MG63 (cell line): Measurements from ENCODE around the gene KCNT2. TPM values are rescaled to one million over a fixed set of nuclear protein-coding genes. Genes with fewer than 3 reads are reported as not detected.
"Not testable (repeated sequence)": the region's sequence is repeated elsewhere in the genome, so short reads cannot be mapped to it uniquely, and the experiment has no call there.

Experiments used
- DNase-seq: peaks from one replicate; pipeline ENCODE4 v3.0.0-alpha.2; 2020
- H3K27me3 ChIP-seq: fragments of 250-450 bp; sonication (Bioruptor Pico); 2 replicates; pipeline ENCODE4 v1.5.1; 2020; ENCODE audit warnings: mild to moderate bottlenecking, moderate library complexity
- H3K36me3 ChIP-seq: fragments of 250-450 bp; sonication (Bioruptor Pico); 2 replicates; pipeline ENCODE4 v1.5.1; 2020; ENCODE audit warnings: mild to moderate bottlenecking, moderate library complexity
- H3K4me3 ChIP-seq: fragments of 250-450 bp; sonication (Bioruptor Pico); 2 replicates; pipeline ENCODE4 v1.5.1; 2020; ENCODE audit warnings: mild to moderate bottlenecking, moderate library complexity
- H3K9me3 ChIP-seq: fragments of 250-450 bp; sonication (Bioruptor Pico); 2 replicates; pipeline ENCODE4 v1.5.1; 2020; ENCODE audit warnings: mild to moderate bottlenecking, moderate library complexity
- total RNA-seq: library from RNA; depleted of rRNA; stranded (reverse); fragments of >200 nt; shearing (Covaris generic); gene quantifications from 2 replicates; pipeline ENCODE4 v1.2.3, GENCODE V29; 2014; ENCODE audit warnings: low replicate concordance; rRNA removed

Gene KCNT2
- 0.07 and 0.94 TPM in 2 replicates for total RNA-seq

DNA sequence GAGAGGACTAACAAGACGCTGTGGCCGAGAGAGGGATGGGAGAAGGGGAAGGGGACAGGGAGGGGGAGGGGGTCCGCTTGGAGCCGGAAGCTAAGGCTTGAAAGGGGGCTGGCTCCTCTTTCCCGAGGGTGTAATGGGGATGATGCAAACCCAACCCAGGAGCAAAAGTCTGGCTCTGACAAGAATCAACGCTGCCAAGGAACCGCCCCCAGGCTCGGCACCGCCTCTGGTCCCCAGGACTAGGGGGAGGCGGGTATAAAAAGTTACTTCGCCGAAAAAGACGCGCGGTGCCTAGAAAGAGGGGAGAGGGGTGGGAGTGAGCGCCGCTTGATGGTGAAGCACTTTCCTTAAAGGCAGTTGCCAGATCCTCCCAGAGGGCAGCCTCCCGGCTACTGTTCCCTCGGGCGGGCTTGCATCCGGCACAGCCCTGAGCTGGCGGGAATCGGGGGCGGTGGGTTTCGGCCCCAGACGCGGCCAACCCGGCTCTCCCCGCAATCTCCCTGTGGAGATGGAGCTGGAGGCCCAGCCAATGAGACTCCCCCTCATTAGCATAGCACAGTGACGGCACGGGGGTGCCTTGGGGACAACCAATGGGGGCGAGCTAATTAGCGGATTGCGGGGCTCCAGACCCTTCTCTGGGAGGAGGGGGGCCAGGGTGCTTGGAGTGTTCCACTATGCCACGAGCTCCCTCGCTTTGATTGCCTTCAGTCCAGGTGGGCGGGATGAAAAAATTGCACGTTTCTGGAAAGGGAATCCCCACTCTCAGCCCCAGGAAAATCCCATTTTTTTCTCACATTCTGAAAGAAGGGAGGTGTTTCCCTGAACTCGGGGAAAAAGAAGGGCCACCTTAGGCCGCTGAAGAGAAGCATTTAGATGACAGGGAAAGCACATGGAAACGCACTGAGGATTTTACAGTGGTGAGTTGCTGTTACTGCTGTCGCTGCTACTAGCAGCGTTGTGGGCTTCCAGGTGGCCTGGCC lies at the start of gene KCNT2:
TSS of gene KCNT2 (minus strand) at position 51 of the 980 bp plus-strand sequence. CDS start 131 bp downstream, outside the sequence.
- peak; percentile 58 for DNase-seq
- Histone ChIP-seq H3K27me3 (no peaks in the 10 kb centered on the region), H3K36me3 (no peaks in the 10 kb centered on the region), H3K4me3 (peak within 1 kb of the TSS; percentile 64), H3K9me3 (no peaks in the 10 kb centered on the region)

DNA sequence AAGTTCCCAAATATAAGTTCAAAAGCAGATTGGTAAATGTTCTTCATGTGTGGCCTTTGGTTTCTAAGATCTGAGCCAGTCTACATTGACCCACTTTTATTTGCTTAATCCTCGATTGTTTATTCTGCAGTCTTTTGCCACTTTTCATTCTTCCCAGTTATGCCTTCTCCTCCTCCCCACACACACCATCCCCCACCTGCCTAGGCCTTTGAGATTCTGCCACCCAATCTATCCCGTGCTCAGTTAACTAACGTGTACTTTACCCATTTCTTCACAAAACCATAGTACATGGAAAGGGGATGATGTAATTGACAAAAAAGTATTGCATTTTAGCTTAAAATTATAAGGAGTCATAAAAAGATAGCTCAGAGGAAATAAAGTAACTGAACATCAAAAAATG lies 47.3 kb upstream of the KCNT2 start:
- Histone ChIP-seq H3K36me3 (no peaks in the 10 kb centered on the region), H3K9me3 (no peaks in the 10 kb centered on the region), H3K4me3 (no peak overlapping the region), H3K27me3 (no peaks in the 10 kb centered on the region)
- no peak for DNase-seq

DNA sequence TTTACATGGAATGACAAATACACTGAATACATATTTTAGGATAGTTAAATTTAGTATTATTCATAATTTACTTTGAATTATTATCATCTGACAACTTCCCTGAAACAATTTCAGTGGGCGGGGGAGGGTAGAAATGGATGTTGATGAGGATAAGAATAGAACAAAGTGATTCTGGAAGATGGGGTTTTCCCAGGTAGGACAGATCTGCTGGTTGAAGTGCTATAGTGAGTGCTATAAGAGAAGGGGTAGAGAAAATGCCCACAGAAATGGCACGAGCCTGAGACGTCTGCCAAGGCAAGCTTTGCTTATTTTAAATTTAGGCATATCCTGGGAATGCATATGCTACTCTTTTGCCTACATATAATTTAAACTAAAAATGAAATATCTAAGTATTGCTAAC lies 46.8 kb upstream of the KCNT2 start:
- Histone ChIP-seq H3K4me3 (no peak overlapping the region), H3K9me3 (no peaks in the 10 kb centered on the region), H3K36me3 (no peaks in the 10 kb centered on the region), H3K27me3 (no peaks in the 10 kb centered on the region)
- DNase-seq = no peak

DNA sequence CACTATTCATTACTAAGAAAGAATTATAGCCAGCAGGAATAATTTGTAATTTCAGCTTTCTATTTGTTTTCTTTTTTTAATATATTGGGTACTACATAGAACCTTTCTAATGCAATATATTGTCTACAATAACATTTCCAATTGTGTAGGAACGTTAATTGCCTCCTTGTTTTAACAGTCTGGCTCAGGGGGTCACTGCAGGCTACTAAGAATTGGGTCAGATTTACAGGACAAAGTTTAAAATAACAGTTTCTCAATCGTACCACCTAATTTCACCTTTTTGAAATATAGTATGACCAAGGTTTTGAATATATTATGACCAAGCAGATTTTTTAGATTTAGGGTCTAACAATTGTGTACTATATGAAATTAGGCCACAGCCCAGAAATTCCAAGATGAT lies 46.0 kb upstream of the KCNT2 start:
- no peak for DNase-seq
- H3K9me3 ChIP-seq = no peaks in the 10 kb centered on the region
- no peak overlapping the region for H3K4me3 ChIP-seq
- no peaks in the 10 kb centered on the region for H3K27me3 ChIP-seq
- no peaks in the 10 kb centered on the region for H3K36me3 ChIP-seq

DNA sequence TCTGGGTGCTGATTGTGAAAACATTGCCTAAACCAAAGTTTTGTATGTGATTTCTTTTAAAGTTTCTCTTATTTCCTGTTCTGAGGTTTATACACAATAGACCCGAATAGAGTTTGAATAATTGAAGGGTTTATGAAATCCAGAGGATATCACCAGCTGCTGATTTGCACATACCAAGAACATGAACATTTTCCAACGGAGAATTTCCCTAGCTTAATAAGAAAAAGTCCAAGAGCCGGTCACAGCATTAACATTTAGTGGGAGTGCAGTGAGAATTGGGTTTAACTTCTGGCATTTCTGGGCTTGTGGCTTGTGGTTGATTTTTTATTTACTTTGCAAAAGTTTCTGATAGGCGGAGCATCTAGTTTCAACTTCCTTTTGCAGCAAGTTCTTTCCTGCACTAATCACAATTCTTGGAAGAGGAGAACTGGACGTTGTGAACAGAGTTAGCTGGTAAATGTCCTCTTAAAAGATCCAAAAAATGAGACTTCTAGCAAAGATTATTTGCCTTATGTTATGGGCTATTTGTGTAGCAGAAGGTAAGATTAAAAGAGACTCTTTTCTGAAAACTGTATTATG lies 43.5 kb upstream of the KCNT2 start, which contains the start of gene CFH:
TSS of gene CFH (plus strand) at position 407 of the 579 bp plus-strand sequence. CDS start at position 482, 75 bp downstream.
- Histone ChIP-seq H3K9me3 (no peaks in the 10 kb centered on the region), H3K27me3 (no peaks in the 10 kb centered on the region), H3K36me3 (no peaks in the 10 kb centered on the region), H3K4me3 (peak within 1 kb of the TSS; percentile 30)
- DNase-seq = peak; percentile 6

DNA sequence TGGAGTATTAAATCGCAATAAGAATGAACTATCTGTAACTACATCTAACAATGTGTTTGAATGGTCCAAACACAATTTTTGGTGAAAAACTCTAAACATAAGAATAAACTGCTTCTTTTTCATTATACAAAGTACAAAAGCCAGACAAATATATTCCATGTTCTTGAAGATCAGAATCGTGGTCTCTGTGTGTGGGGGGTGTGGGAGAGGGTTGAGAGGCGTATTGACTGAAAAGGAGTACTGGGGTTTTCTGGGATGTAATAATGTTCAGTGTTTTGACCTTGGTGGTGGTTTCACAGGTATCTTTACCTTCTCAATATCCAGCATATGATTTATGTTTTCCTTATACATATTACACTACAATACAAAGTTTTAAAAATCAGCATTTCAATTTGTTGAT lies 42.8 kb upstream of the KCNT2 start:
- no peak for DNase-seq
- Histone ChIP-seq H3K4me3 (peak overlapping the region; percentile 30; the same call in 1 of the 2 replicates), H3K36me3 (no peaks in the 10 kb centered on the region), H3K27me3 (no peaks in the 10 kb centered on the region), H3K9me3 (no peaks in the 10 kb centered on the region)

DNA sequence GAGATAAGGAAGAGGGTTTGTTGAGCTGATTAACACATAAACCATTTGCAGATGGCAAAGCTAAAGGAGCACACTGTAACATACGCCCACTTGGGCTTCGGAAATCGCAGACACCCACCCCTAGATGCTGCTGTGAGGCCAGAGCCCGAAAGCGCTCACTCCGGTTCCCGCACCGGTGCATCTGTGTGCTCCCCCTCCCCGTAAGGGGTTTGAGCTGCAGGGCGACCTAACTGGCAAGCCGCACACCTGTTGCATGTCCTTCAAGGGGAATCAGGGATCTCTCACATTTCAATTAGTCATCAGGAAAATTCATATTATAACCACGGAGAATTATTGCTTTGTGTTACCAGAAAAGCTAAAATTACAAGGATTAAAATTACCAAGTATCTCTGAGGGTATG lies 42.2 kb upstream of the KCNT2 start:
- no peaks in the 10 kb centered on the region for H3K27me3 ChIP-seq
- H3K9me3 ChIP-seq = no peaks in the 10 kb centered on the region
- H3K36me3 ChIP-seq = no peaks in the 10 kb centered on the region
- DNase-seq = no peak
- no peak overlapping the region for H3K4me3 ChIP-seq

DNA sequence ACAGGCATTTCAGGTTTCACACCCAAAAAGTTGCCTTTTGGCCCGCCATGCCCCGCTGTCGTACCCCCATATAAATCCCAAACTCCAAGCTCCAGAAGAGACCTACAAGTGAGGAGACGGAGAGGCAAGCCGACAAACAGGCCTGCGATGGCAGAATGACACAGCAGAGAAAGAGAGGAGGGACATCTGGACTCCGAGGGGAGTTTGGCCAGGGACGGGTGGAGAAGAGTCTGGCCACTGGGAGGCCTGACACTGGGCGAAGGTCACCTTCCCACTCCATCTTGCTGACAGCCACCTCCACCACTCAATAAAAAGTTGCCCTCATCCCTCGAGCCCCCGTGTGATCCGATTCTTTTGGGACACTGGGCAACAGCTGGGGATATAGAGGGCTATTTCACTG lies 41.8 kb upstream of the KCNT2 start:
- H3K27me3 ChIP-seq = no peaks in the 10 kb centered on the region
- no peaks in the 10 kb centered on the region for H3K36me3 ChIP-seq
- DNase-seq = no peak
- H3K4me3 ChIP-seq = no peak overlapping the region
- no peaks in the 10 kb centered on the region for H3K9me3 ChIP-seq

DNA sequence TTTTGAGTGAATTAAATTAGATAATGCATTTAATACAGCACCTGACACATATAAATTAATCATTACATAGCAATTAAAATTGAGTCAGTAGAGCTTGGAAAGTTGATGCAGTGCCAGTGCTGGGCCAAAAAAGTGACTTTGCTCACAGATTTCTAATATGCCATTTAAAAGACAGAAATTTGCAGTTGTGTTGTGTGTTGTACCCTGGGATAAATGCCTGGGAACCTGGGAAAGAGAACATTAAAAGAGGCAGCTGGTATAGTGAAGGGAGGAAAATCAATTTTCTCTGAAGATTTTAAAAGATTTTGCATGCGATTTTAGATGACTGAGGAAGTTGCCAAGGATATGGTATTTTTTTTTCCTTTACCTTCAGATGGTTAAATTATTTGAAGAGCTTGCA lies 32.7 kb upstream of the KCNT2 start:
- DNase-seq = no peak
- no peaks in the 10 kb centered on the region for H3K27me3 ChIP-seq
- no peaks in the 10 kb centered on the region for H3K36me3 ChIP-seq
- H3K4me3 ChIP-seq = no peak overlapping the region
- no peaks in the 10 kb centered on the region for H3K9me3 ChIP-seq

DNA sequence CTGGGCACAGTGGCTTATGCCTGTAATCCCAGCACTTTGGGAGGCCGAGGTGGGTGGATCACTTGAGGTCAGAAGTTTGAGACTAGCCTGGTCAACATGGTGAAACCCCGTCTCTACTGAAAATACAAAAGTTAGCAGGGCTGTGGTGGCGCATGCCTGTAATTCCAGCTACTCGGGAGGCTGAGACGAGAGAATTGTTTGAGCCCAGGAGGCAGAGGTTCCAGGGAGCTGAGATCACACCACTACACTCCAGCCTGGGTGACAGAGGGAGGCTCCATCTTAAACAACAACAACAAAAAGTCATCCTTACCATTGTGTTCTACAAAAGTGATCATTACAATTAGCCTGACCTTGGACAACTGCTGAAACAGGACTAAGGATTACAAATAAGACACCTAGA lies 31.1 kb upstream of the KCNT2 start:
- not testable (repeated sequence) for H3K4me3 ChIP-seq, DNase-seq, H3K9me3 ChIP-seq, H3K36me3 ChIP-seq, H3K27me3 ChIP-seq

DNA sequence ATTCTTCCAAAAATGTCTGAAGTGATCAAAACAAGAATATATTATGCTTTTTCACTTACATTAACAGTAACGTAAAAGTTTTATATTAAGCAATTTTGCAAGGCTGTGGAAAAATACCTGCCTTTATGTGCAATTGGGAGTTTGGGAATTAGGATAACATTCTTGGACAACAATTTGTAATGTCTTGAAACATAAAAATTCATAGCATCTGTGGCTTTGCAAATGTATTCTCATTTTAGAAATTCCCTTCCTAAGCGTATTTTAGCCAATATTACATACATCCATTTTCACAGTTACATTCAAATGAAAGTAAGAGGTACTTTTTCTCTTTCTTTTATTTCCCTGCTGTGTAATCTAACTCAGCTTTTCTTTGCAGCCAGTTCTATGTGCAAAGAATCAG lies 30.2 kb upstream of the KCNT2 start:
- no peaks in the 10 kb centered on the region for H3K27me3 ChIP-seq
- H3K9me3 ChIP-seq = no peaks in the 10 kb centered on the region
- no peak overlapping the region for H3K4me3 ChIP-seq
- no peak for DNase-seq
- H3K36me3 ChIP-seq = no peaks in the 10 kb centered on the region

DNA sequence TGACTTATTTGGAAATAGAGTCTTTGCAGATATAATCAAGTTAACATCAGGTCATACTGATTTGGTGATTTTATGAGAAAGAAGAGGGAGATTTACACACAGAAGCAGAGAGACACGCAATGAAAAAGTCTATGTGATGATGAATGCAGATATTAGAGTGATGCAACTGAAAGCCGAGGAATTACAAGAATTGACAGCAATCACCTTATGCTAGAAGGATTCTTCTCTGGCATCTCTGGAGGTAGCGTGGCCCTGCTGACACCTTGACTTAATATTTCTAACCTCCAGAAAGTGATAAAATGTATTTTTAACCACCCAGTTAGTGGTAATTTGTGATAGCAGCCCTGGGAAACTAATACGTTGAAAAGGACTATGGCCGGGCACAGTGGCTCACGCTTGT lies 29.4 kb upstream of the KCNT2 start:
- Histone ChIP-seq H3K27me3 (no peaks in the 10 kb centered on the region), H3K36me3 (no peaks in the 10 kb centered on the region), H3K4me3 (no peak overlapping the region), H3K9me3 (no peaks in the 10 kb centered on the region)
- DNase-seq = no peak

DNA sequence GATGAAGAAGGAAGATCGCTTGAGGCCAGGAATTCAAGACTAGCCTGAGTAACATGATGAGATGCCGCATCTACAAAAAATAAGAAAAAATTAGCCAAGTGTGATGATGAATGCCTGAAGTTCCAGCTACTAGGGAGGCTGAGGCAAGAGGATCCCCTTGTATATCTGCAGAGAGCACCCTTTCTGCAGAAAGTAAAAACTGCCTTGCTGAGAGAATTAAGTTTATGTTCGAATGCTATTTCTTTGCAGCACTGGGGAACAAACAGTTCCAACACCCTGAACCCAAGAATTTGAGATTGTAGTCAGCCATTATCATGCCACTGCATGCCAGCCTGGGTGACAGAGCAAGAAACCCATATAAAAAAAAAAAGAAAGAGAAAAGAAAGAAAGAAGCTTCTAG lies 20.6 kb upstream of the KCNT2 start:
- Histone ChIP-seq H3K9me3 (no peaks in the 10 kb centered on the region), H3K36me3 (no peaks in the 10 kb centered on the region), H3K4me3 (no peak overlapping the region), H3K27me3 (no peaks in the 10 kb centered on the region)
- DNase-seq = no peak

DNA sequence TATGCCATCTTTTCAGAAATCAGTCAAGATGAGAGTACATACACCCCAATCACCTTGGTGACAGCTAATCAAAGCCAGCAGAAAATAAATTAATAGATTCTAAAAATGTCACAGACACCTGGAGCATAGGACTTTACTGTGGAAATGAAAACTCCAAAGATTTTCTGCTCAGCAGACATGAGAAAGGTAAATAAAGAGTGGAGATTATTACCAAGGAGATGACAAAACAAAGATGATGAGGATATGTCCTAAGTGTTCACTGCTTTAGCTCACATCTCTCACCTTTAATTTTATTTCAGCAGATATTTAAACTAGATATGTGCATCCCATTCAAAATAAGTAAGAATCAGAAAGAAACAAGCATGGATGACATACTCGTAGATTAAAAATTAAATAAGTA lies 14.8 kb upstream of the KCNT2 start:
- no peak overlapping the region for H3K4me3 ChIP-seq
- no peaks in the 10 kb centered on the region; the same call in 1 of the 2 replicates for H3K27me3 ChIP-seq
- no peaks in the 10 kb centered on the region for H3K9me3 ChIP-seq
- H3K36me3 ChIP-seq = no peaks in the 10 kb centered on the region
- no peak for DNase-seq

DNA sequence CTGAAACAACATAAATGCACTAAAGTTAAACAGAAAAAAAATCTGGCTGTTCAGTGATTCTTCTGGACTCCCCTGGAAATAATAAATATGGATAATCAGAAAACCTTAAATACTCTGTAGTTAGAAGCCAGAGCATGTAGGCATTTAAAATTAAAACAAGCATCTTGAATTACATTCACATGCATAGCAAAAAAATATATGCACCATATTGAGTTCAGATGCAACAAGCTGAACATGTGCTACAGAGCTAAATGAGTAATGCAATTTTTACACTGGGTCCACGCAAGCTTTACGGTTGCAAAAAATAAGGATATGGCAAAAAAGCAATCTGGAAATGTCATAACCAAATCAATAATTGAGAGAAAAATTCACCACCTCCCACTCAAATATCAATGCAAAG lies 11.5 kb upstream of the KCNT2 start:
- DNase-seq = no peak
- Histone ChIP-seq H3K4me3 (no peak overlapping the region), H3K27me3 (no peaks in the 10 kb centered on the region; the same call in none of the 2 replicates), H3K9me3 (no peaks in the 10 kb centered on the region), H3K36me3 (no peaks in the 10 kb centered on the region)

DNA sequence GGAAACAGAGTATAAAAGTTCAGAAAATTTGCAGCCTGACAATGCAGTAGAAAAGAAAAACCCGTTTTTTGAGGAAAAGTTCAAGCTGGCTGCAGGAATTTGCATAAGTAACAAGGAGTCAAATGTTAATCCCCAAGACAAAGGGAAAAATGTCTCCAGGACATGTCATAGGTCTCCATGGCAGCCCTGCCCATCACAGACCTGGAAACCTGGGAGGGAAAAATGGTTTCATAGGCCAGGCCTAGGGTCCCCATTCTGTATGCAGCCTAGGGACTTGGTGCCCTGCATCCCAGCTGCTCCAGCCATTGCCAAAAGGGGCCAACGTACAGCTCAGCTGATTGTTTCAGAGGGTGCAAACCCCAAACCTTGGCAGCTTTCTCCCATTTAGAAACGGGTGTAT lies 3.6 kb upstream of the KCNT2 start:
- no peak overlapping the region for H3K4me3 ChIP-seq
- no peak for DNase-seq
- H3K27me3 ChIP-seq = no peaks in the 10 kb centered on the region; the same call in 1 of the 2 replicates
- H3K36me3 ChIP-seq = no peaks in the 10 kb centered on the region
- H3K9me3 ChIP-seq = no peaks in the 10 kb centered on the region

DNA sequence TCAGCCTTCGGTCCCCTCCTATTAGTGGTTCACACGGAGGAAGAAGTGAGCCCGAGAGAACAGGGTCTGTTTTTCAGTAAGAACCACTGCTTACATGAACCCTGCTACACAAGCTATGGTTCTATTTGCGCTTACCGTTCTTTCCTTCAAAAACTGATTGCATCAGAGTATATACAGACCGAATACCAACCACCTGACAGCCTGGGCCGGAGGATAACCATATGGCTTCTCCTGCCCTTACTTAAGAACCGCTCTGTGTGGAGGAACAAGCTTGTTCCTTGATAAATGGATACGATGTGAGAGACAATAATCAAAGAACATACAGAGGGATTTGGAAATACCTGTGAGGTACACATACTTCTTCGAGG lies 1.1 kb upstream of the KCNT2 start:
- no peaks in the 10 kb centered on the region for H3K36me3 ChIP-seq
- DNase-seq = no peak
- H3K9me3 ChIP-seq = no peaks in the 10 kb centered on the region
- H3K27me3 ChIP-seq = no peaks in the 10 kb centered on the region; the same call in 1 of the 2 replicates
- H3K4me3 ChIP-seq = no peak overlapping the region

DNA sequence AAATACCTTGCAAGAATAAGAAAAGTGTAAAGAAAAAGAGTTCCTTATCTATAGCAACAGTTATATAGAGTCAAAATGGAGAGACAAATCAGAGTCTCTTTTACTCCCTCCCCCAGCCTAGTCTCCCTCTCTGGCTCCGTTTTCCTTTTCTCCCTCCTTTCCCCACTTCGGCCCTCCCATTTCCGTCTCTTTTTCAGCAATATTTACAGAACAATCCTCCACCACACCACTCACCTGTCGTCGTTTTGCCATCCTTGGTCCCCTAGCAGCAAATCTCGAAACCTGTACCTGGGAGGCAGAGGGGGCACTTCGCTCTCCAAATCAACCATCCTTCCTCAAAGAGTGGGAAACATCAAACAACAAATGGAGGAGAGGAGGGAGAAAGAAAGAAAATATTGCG lies 259 bp downstream of the KCNT2 start:
- Histone ChIP-seq H3K4me3 (peak overlapping the region; percentile 64), H3K27me3 (no peaks in the 10 kb centered on the region), H3K36me3 (no peaks in the 10 kb centered on the region), H3K9me3 (no peaks in the 10 kb centered on the region)
- DNase-seq = no peak
